Caco-2 (cell line): ENCODE data around the gene PRKAG2. TPM values are rescaled to one million over a fixed set of nuclear protein-coding genes. Genes with fewer than 3 reads are reported as not detected.

Experiments
- BruUV-seq: library from RNA; stranded (reverse); fragments of 400-500 nt; replicated peaks from 2 replicates; lab custom pipeline; 2021; lab: Mats Ljungman, UMichigan
- CTCF ChIA-PET: fragments of 300-600 bp; sonication (Branson Sonifier 250); formaldehyde crosslinking; loops from one replicate; lab custom pipeline; 2022; ENCODE audit warnings: antibody characterized with exemption; lab: Charles Lee
- POLR2A ChIA-PET: fragments of 300-600 bp; sonication (Branson Sonifier 250); formaldehyde crosslinking; loops from one replicate; lab custom pipeline; 2022; ENCODE audit warnings: antibody characterized with exemption; lab: Charles Lee
- DNase-seq, 2 experiments: peaks; one replicate each; pipeline versions ENCODE4 v3.0.0 to v3.0.0-alpha.2; 2020 to 2022
- H3K27me3 ChIP-seq: replicated peaks from 2 replicates; pipeline ENCODE4 v1.6.0; 2011; ENCODE audit warnings: low read length; ENCODE audit not compliant: control insufficient read depth, insufficient read depth
- H3K36me3 ChIP-seq: 2 replicates; pipeline ENCODE4 v1.5.1; 2011; ENCODE audit warnings: low read length; ENCODE audit not compliant: control insufficient read depth, insufficient read depth
- H3K4me1 ChIP-seq: fragments of 250-450 bp; sonication (Bioruptor Pico); 2 replicates; pipeline ENCODE4 v1.5.1; 2020; ENCODE audit warnings: mild to moderate bottlenecking
- H3K4me3 ChIP-seq: 2 replicates; pipeline ENCODE4 v1.5.1; 2011; ENCODE audit warnings: low read depth, mild to moderate bottlenecking, control low read depth, low read length
- H3K9me3 ChIP-seq: fragments of 250-450 bp; sonication (Bioruptor Pico); 2 replicates; pipeline ENCODE4 v1.5.1; 2020; ENCODE audit warnings: mild to moderate bottlenecking, moderate library complexity
- H3K27ac Mint-ChIP-seq: one replicate; pipeline ENCODE4 v1.8.0; 2022; ENCODE audit warnings: mixed read lengths; ENCODE audit not compliant: unreplicated experiment
- H3K27me3 Mint-ChIP-seq: one replicate; pipeline ENCODE4 v1.8.0; 2022; ENCODE audit warnings: mixed read lengths; ENCODE audit not compliant: insufficient read depth, unreplicated experiment
- H3K36me3 Mint-ChIP-seq: one replicate; pipeline ENCODE4 v1.8.0; 2022; ENCODE audit warnings: mild to moderate bottlenecking, mixed read lengths; ENCODE audit not compliant: insufficient read depth, unreplicated experiment
- H3K4me1 Mint-ChIP-seq: one replicate; pipeline ENCODE4 v1.8.0; 2022; ENCODE audit warnings: low read depth, mixed read lengths; ENCODE audit not compliant: unreplicated experiment
- H3K4me3 Mint-ChIP-seq: one replicate; pipeline ENCODE4 v1.8.0; 2022; ENCODE audit warnings: mild to moderate bottlenecking, moderate library complexity, mixed read lengths; ENCODE audit not compliant: unreplicated experiment
- H3K9me3 Mint-ChIP-seq: one replicate; pipeline ENCODE4 v1.8.0; 2022; ENCODE audit warnings: mixed read lengths; ENCODE audit not compliant: unreplicated experiment
- intact Hi-C: fragments of 100-400 bp; cut with micrococcal nuclease; formaldehyde crosslinking; loops from one replicate; pipeline ENCODE4 v1.10.0; 2022; ENCODE audit not compliant: unreplicated experiment
- total RNA-seq: library from RNA; stranded (reverse); gene quantifications from 2 replicates; pipeline ENCODE4 v1.2.3, GENCODE V29; 2022
- TF ChIP-seq, protein P1 (sequence below), 2 experiments: fragments of 200-600 bp in 1 of 2; IDR thresholded peaks; 1 replicate in 1 of 2; 2 replicates in 1 of 2; pipeline versions ENCODE4 v1.5.1 to v1.8.0; 2011 to 2022; ENCODE audit warnings: antibody characterized with exemption in 1 of 2, control low read depth in 1 of 2, inconsistent platforms in 1 of 2, low read depth in 1 of 2, low read length in 1 of 2, mild to moderate bottlenecking in 1 of 2, moderate library complexity in 1 of 2; ENCODE audit not compliant: insufficient read depth in 1 of 2, severe bottlenecking in 1 of 2, unreplicated experiment in 1 of 2

Gene PRKAG2
- total RNA-seq, 1 experiment from 2014 or later = 15.9 TPM

DNA sequence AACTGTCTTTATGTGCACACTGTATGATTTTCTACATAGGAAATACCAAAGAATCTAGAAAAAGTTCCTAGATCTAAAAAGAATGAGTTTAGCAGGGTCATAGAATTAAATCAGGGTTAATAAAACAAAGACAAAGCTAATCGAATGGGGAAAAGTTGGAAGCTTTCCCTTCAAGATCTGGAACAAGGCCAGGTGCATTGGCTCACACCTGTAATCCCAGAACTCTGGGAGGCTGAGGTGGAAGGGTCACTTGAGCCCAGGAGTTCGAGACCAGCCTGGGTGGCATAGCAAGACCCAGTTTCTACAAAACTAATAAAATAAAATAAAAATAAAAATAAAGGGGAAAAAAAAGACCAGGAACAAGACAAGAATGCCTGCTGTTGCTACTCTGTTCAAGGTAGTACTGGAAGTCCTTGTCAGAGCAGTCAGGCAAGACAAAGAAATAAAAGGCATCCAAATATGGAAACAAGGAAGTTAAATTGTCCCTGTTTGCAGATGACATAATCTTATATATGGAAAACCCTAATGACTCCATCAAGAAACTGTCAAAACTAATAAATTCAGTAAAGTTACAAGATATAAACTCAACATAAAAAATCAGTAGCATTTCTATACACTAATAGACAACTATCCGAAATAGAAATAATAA, 281.1 kb downstream of the PRKAG2 start:
- Mint-ChIP-seq H3K27ac (no peak overlapping the region), H3K27me3 (no peaks in the 10 kb centered on the region), H3K4me1 (no peaks in the 10 kb centered on the region), H3K4me3 (no peak overlapping the region), H3K9me3 (no peaks in the 10 kb centered on the region), H3K36me3 (no peaks in the 10 kb centered on the region)
- CTCF ChIA-PET = no interaction called here
- Histone ChIP-seq H3K4me3 (no peak overlapping the region), H3K36me3 (no peaks in the 10 kb centered on the region), H3K4me1 (no peaks in the 10 kb centered on the region), H3K27me3 (no peaks in the 10 kb centered on the region), H3K9me3 (no peaks in the 10 kb centered on the region)
- no TSS peak for BruUV-seq
- POLR2A ChIA-PET = interaction anchor here (0.6 kb wide), 1 partner anchor 87 kb away, joined by 4 read pairs; no protein-coding TSS in a partner anchor
- no peak for DNase-seq
- intact Hi-C loops = no loop called here
- TF ChIP-seq, protein P1, sequence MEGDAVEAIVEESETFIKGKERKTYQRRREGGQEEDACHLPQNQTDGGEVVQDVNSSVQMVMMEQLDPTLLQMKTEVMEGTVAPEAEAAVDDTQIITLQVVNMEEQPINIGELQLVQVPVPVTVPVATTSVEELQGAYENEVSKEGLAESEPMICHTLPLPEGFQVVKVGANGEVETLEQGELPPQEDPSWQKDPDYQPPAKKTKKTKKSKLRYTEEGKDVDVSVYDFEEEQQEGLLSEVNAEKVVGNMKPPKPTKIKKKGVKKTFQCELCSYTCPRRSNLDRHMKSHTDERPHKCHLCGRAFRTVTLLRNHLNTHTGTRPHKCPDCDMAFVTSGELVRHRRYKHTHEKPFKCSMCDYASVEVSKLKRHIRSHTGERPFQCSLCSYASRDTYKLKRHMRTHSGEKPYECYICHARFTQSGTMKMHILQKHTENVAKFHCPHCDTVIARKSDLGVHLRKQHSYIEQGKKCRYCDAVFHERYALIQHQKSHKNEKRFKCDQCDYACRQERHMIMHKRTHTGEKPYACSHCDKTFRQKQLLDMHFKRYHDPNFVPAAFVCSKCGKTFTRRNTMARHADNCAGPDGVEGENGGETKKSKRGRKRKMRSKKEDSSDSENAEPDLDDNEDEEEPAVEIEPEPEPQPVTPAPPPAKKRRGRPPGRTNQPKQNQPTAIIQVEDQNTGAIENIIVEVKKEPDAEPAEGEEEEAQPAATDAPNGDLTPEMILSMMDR (IDR thresholded peaks at IDR 0.05; ENCODE audit: insufficient read depth in 1 of 2, low read depth in 1 of 2, low read length in 1 of 2, severe bottlenecking in 1 of 2, unreplicated experiment in 1 of 2) = no peak

DNA sequence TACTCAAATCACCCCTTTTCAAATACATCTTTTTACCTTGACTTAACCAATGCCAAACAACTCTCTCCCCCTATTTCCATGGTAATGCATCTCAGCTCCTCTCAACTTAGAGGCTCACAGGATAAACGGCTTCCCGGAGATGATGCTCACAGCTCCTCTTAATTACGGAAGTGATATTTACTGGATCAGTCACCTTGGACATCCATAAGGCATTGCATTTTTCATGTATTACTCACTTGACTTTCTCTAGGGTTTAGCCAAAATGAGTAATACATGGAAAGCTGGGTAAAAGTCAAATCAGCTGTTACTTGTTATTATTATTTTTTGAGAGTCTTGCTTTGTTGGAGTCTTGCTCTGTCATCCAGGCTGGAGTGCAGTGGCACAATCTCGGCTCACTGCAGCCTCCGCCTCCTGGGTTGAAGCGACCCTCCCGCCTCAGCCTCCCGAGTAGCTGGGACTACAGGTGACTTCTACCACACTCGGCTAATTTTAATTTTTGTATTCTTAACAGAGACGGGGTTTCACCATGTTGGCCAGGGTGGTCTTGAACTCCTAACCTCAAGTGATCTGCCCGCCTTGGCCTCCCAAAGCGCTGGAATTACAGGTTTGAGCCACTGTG, 283.9 kb downstream of the PRKAG2 start:
- no peak for DNase-seq
- POLR2A ChIA-PET = no interaction called here
- Histone ChIP-seq H3K36me3 (no peaks in the 10 kb centered on the region), H3K9me3 (no peaks in the 10 kb centered on the region), H3K4me3 (no peak overlapping the region), H3K4me1 (no peaks in the 10 kb centered on the region), H3K27me3 (no peaks in the 10 kb centered on the region)
- Mint-ChIP-seq H3K27me3 (no peaks in the 10 kb centered on the region), H3K4me1 (no peaks in the 10 kb centered on the region), H3K9me3 (no peaks in the 10 kb centered on the region), H3K27ac (no peak overlapping the region), H3K4me3 (no peak overlapping the region), H3K36me3 (no peaks in the 10 kb centered on the region)
- TF ChIP-seq, protein P1 (IDR thresholded peaks at IDR 0.05; ENCODE audit: insufficient read depth in 1 of 2, low read depth in 1 of 2, low read length in 1 of 2, severe bottlenecking in 1 of 2, unreplicated experiment in 1 of 2) = no peak
- no TSS peak for BruUV-seq
- intact Hi-C loops = no loop called here
- CTCF ChIA-PET = no interaction called here

DNA sequence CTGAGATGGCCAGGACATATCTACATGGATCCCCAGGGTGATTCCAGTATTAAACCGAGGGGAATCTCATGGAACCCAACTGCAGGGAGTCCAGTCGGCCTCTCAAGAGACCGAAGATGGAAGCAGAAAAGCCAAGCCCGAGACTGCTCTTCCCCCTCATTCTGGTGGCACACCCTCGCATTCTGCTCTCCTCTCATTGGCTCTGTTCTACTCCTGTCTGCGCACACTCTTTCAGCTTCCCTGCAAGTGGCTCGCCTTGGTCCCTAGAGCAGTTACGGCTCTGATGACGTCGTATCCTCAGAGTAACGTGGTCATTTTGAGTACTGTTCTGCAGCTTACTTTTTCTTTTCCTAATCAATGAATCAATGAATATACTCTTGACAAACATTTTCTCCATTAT, 284.6 kb downstream of the PRKAG2 start:
- ChIA-PET POLR2A (no interaction called here), CTCF (no interaction called here)
- H3K27ac Mint-ChIP-seq = no peak overlapping the region
- H3K27me3 Mint-ChIP-seq = no peaks in the 10 kb centered on the region
- no peak for DNase-seq
- H3K4me3 Mint-ChIP-seq = no peak overlapping the region
- H3K36me3 Mint-ChIP-seq = no peaks in the 10 kb centered on the region
- no peaks in the 10 kb centered on the region for H3K36me3 ChIP-seq
- H3K4me3 ChIP-seq = no peak overlapping the region
- H3K27me3 ChIP-seq = no peaks in the 10 kb centered on the region
- H3K4me1 Mint-ChIP-seq = no peaks in the 10 kb centered on the region
- H3K9me3 ChIP-seq = no peaks in the 10 kb centered on the region
- H3K4me1 ChIP-seq = no peaks in the 10 kb centered on the region
- TF ChIP-seq, protein P1 (IDR thresholded peaks at IDR 0.05; ENCODE audit: insufficient read depth in 1 of 2, low read depth in 1 of 2, low read length in 1 of 2, severe bottlenecking in 1 of 2, unreplicated experiment in 1 of 2) = no peak
- no peaks in the 10 kb centered on the region for H3K9me3 Mint-ChIP-seq
- BruUV-seq = no TSS peak
- intact Hi-C loops = no loop called here
